ENCODE data around the gene WDR87.
"Not testable (repeated sequence)": the region's sequence is repeated elsewhere in the genome, so short reads cannot be mapped to it uniquely, and the experiment has no call there.

WDR87 gene

GRCh38 chr19:37886571-37886970, 19.8 kb downstream of the WDR87 start:
- no peak for DNase-seq (ENCODE audit: low read depth in 1 of 2, low spot score in 1 of 2)

- DNase-seq (ENCODE audit: low read depth in 1 of 2, low spot score in 1 of 2), result no peak
Measured at GRCh38 chr19:37885392-37885791, 21.0 kb downstream of the WDR87 start.

- no peak for DNase-seq (ENCODE audit: low read depth in 1 of 2, low spot score in 1 of 2)
Measured at GRCh38 chr19:37877147-37877546, 29.2 kb downstream of the WDR87 start.

- DNase-seq (ENCODE audit: low read depth in 1 of 2, low spot score in 1 of 2), result no peak
Measured at GRCh38 chr19:37876032-37876431, 30.4 kb downstream of the WDR87 start.

- no peak for DNase-seq (ENCODE audit: low read depth in 1 of 2, low spot score in 1 of 2)
Measured at GRCh38 chr19:37874784-37875183, 31.6 kb downstream of the WDR87 start.

- no peak for DNase-seq (ENCODE audit: low read depth in 1 of 2, low spot score in 1 of 2)
Measured at GRCh38 chr19:37872383-37872782, 34.0 kb downstream of the WDR87 start.

GRCh38 chr19:37869766-37870340, 36.5 kb downstream of the WDR87 start:
- no peak for DNase-seq (ENCODE audit: low read depth in 1 of 2, low spot score in 1 of 2)

- no peak for DNase-seq (ENCODE audit: low read depth in 1 of 2, low spot score in 1 of 2)
Measured at GRCh38 chr19:37867831-37868230, 38.6 kb downstream of the WDR87 start.

GRCh38 chr19:37865930-37866329, 40.5 kb downstream of the WDR87 start:
- not testable (repeated sequence) for DNase-seq (ENCODE audit: low read depth in 1 of 2, low spot score in 1 of 2)

- DNase-seq (ENCODE audit: low read depth in 1 of 2, low spot score in 1 of 2), result no peak
Measured at GRCh38 chr19:37864501-37864900, 41.9 kb downstream of the WDR87 start.

- DNase-seq (ENCODE audit: low read depth in 1 of 2, low spot score in 1 of 2), result no peak
Measured at GRCh38 chr19:37855098-37855497, 51.3 kb downstream of the WDR87 start.

GRCh38 chr19:37845932-37846331, 60.5 kb downstream of the WDR87 start:
- no peak for DNase-seq (ENCODE audit: low read depth in 1 of 2, low spot score in 1 of 2)
